Occipital lobe (tissue), 2 donors: ENCODE results near the gene TUBGCP6. TPM values are rescaled to one million over a fixed set of nuclear protein-coding genes. Genes with fewer than 3 reads are reported as not detected.
"Not testable (repeated sequence)": the region's sequence is repeated elsewhere in the genome, so short reads cannot be mapped to it uniquely, and the experiment has no call there.

Experiments
- DNase-seq: peaks from one replicate; lab custom pipeline; 2025; lab: John Stamatoyannopoulos, UW
- total RNA-seq: library from RNA; depleted of rRNA; stranded (reverse); fragments of >200 nt; gene quantifications from one replicate; pipeline ENCODE4 v1.2.3, GENCODE V29; 2014

TUBGCP6 gene
- total RNA-seq, 1 donor from 2014 or later = 34.0 TPM

DNA sequence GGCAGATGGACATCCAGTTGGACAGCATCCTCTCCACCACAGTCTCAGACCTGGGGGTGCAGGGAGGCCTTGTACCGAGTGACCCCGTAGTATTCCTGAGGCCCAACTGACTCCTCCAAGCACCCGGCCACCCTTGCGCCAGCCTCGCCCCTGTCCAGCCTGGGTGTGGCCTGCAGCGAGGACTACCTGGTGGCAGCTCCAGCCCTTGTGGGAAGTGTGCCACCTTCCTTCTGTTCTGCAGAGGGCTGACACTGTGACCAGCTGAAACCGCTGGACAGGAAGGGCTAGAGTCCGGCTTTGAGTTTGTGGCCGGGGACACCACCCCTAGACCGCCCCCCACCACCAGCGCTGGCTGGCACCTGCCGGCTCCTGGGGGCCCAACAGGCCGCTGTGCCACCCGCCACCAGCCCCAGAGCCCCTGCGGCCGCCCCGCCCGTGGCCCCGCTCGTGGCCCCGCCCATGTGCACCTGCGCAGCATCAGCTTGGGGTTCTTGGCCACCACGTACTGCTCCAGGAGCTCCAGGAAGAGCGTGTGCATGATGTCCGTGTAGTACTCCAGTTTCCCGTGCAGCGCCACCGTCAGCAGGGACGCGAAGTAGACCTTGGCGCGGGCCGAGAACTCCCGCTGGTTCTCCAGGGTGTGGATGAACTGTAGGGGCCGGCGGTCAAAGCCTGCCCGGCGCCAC is 35.3 kb upstream of the TUBGCP6 start:
- DNase-seq = no peak

DNA sequence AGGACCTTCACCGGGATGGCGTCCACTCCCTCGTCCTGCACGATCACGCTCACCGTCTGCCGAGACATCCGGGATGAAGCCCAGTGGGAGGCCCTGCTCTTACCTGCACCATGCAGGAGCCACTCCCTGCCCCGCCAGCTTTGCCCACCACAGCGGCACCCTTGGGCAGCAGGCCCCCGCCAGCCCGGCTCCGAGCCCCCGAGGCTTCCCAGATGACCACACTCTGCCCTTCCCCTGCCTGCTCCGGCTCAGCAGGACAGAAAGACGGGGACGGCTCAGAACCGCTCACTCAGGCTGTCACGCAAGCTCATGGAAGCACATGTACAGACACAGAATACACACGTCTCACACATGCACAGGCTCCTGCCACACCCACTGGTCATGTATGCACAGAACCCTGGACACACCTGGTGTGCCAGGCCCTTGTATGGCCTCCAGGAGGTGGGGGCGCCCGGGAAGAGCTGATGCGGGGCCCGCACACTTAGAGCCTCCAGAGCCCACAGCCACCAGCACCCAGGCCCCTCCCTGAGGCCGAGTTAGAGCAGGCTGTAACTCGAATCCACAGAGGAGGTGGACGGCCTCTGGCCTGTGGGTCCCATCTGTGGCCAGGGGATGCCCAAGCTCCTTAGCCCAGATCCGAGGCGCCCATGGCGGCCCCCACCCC is 34.3 kb upstream of the TUBGCP6 start:
- no peak for DNase-seq

DNA sequence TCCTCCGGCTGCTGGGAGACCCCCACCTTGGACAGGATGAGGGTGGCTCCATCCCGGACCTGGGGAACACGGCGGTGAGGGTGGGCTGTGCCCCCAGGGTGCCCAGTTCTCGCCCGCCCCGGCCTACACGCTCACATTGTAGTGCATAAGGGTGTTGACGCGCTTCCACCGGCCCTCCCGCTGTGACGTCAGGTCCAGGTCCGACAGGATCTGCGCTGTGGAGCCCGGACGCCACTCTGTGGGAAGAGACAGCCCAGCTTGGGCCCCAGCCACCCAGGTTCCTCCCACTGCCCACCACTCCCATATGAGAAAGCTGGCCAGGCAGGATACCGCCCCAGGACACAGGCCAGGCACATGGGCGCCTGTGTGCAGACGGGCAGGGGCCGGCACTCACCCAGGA is 33.6 kb upstream of the TUBGCP6 start:
- DNase-seq = no peak

GRCh38 chr22:50277761-50278160 is 32.9 kb upstream of the TUBGCP6 start:
- no peak for DNase-seq

GRCh38 chr22:50276143-50276542 is 31.3 kb upstream of the TUBGCP6 start:
- peak; percentile 85 for DNase-seq

- no peak for DNase-seq
Measured at GRCh38 chr22:50275181-50276055, 30.6 kb upstream of the TUBGCP6 start.

DNA sequence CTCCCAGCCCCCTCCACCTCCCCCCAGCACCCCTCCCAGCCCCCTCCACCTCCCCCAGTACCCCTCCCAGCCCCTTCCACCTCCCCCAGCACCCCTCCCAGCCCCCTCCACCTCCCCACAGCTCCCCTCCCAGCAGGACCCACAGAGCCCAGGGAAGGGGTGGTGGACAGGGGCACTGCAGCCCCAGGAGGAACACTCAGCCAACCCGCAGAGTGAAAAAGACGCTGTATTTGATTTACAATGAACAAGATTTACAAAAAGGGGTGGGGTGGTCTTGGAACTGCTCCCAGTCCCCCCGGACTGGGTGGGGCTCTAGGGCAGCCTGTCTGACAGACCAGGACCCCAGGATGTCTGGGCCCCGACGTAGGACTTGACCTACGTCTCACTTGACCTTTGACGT is 29.9 kb upstream of the TUBGCP6 start:
- DNase-seq = no peak

GRCh38 chr22:50274311-50274710 is 29.5 kb upstream of the TUBGCP6 start:
- peak; percentile 31 for DNase-seq

GRCh38 chr22:50273781-50274180 is 29.0 kb upstream of the TUBGCP6 start:
- DNase-seq = not testable (repeated sequence)

GRCh38 chr22:50273352-50273751 is 28.5 kb upstream of the TUBGCP6 start:
- not testable (repeated sequence) for DNase-seq

GRCh38 chr22:50272044-50272802 is 27.4 kb upstream of the TUBGCP6 start:
- no peak for DNase-seq

GRCh38 chr22:50271519-50271970 is 26.7 kb upstream of the TUBGCP6 start:
- DNase-seq = peak; percentile 24

DNA sequence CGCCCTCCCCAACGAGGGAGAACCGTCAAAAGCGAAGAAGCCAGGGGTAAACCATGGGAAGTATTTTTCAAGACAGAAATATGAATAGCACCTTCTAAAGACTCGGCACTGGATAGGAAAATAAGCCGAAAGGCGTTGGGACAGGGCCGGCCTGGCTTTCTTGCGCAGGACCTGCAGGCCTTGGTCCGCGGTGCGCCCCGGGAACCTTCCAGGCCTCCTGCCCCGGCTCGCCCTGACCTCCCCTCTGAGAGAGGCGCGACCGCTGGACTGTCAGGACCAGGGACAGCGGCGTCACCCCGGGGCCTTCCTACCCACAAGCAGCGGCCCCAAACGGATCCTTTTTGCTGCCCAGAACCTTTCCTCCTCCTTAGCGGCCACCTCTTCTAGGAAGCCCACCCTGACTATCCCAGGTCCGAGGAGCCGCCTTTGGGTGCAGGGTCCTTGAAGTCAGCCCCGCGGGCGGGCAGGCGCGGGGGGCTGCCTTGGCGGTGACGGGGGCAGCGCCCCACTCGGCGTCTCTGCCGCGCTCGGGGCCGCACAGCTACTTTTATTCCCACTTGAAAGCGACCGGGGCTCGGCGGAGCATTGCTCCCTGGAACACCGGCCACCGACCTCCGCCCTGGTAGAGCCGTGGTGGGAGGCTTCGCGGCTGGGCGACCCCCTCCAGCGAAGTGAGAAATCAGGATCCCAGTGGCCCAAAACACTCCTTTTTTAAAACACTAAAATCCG is 26.0 kb upstream of the TUBGCP6 start:
- no peak for DNase-seq

- DNase-seq = peak; percentile 51
Measured at GRCh38 chr22:50269970-50270665, 25.3 kb upstream of the TUBGCP6 start, which contains the start of gene MAPK11. MAPK11 (minus strand) TSS chr22:50270380; CDS start chr22:50270292, 88 bp downstream.

GRCh38 chr22:50269573-50269969 is 24.7 kb upstream of the TUBGCP6 start:
- no peak for DNase-seq

DNA sequence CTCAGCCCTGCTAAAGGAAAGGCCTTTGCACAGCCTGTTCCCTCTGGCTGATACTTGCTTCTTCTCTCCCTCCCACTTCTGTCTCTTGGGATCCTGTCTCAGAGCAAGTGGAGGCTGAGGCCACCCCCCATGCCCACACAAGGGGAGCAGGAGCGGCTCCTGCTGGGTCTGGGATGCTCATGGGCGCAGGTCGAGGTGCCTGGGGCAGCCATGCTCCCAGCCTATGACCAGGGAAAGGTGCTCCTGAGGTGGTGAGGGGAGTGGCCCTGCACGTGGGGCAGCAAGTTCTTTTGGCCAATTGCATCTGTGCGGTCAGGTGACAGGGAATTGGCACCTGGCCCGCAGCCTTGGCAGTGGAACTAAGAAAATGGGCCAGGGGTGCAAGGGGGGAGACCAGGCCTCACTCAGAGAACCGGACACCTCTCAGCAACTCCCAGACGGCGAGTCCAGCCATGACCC is 23.9 kb upstream of the TUBGCP6 start:
- no peak for DNase-seq

DNA sequence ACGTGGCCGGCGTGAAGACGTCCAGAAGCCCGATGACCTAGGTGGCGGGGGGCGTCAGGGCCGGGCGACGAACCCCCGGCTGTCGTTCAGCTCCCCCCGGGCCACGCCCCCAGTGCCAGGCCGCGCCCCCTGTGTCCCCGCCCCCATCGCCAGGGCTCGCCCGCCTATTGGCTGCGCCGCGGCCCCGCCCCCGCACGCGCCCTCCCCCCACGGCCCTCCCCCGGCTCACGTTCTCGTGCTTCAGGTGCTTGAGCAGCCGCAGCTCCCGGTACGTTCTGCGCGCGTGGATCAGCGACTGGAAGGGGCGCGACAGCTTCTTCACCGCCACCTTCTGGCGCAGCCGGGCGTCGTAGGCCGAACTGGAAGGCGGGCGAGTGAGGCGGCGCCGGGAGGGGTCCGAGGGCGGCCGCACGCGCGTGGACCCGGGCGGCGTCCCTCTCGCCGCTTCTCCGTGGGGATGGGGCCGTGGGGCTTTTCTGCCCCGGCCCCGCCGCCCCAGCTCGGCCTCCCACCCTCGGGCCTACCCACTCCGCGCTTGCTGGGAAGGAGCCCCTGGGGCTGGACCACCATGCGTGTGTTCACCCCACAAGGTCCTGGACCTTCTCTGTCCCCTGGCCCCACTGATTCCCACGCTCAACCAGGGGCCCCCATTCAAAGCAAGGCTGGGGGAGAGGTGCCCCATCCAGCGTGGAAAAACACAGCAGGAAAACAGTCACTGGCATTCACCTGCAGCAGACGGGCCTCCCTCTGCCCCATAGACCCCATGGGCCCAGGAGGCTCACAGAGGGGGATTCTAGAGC is 23.0 kb upstream of the TUBGCP6 start:
- DNase-seq = peak; percentile 43

GRCh38 chr22:50266994-50267393 is 22.2 kb upstream of the TUBGCP6 start:
- DNase-seq = no peak
